HL-60 (cell line): ENCODE measurements around the gene PDRG1.

Experiments
- CTCF ChIP-seq: IDR thresholded peaks from one replicate; pipeline ENCODE4 v1.5.1; 2011; ENCODE audit warnings: low read length, control low read depth, inconsistent platforms; ENCODE audit not compliant: insufficient read depth
- REST ChIP-seq: IDR thresholded peaks from 2 replicates; pipeline ENCODE4 v1.6.1; 2012; ENCODE audit warnings: low read depth; ENCODE audit not compliant: insufficient replicate concordance

GRCh38 chr20:31922181-31922580, 29.7 kb downstream of the PDRG1 start:
- TF ChIP-seq CTCF, result no peak
- TF ChIP-seq REST, result no peak
